Stomach smooth muscle (tissue), 2 donors: ENCODE data around the gene SUSD2.

Experiments
- H3K27ac ChIP-seq: one replicate; pipeline ENCODE4 v1.7.0; 2013; ENCODE audit warnings: mild to moderate bottlenecking, low read length, inconsistent platforms
- H3K27me3 ChIP-seq, 2 donors: one replicate each; pipeline ENCODE4 v1.7.0; 2013; ENCODE audit warnings: low read length in 2 of 2; ENCODE audit not compliant: insufficient read depth in 2 of 2, control insufficient read depth in 1 of 2
- H3K36me3 ChIP-seq, 2 donors: one replicate each; pipeline ENCODE4 v1.7.0; 2013; ENCODE audit warnings: low read length in 2 of 2; ENCODE audit not compliant: control insufficient read depth in 2 of 2, insufficient read depth in 2 of 2
- H3K4me1 ChIP-seq: one replicate; pipeline ENCODE4 v1.7.0; 2013; ENCODE audit warnings: low read length; ENCODE audit not compliant: control insufficient read depth, insufficient read depth
- H3K4me3 ChIP-seq, 2 donors: one replicate each; pipeline ENCODE4 v1.7.0; 2013; ENCODE audit warnings: low read length in 2 of 2
- H3K9ac ChIP-seq, 2 donors: one replicate each; pipeline ENCODE4 v1.7.0; 2013; ENCODE audit warnings: low read length in 2 of 2, mild to moderate bottlenecking in 1 of 2
- H3K9me3 ChIP-seq, 2 donors: one replicate each; pipeline ENCODE4 v1.7.0; 2013; ENCODE audit warnings: low read length in 2 of 2; ENCODE audit not compliant: control insufficient read depth in 2 of 2
- donor health status: healthy.
- donor health status: Pancreatic carcinoma.

The SUSD2 gene

GRCh38 chr22:24144056-24144777 is 37.1 kb upstream of the SUSD2 start:
- Histone ChIP-seq H3K4me1 (peaks cover 94% of the 10 kb centered on the region), H3K4me3 (no peak overlapping the region), H3K27me3 (no peaks in the 10 kb centered on the region), H3K27ac (peak overlapping the region; percentile 80), H3K9ac (no peak overlapping the region), H3K36me3 (no peaks in the 10 kb centered on the region), H3K9me3 (no peaks in the 10 kb centered on the region)

GRCh38 chr22:24144778-24145085 is 36.6 kb upstream of the SUSD2 start:
- H3K9me3 ChIP-seq = no peaks in the 10 kb centered on the region
- H3K4me1 ChIP-seq = peaks cover 94% of the 10 kb centered on the region
- no peaks in the 10 kb centered on the region for H3K27me3 ChIP-seq
- H3K27ac ChIP-seq = peak overlapping the region; percentile 80
- no peak overlapping the region for H3K9ac ChIP-seq
- no peak overlapping the region for H3K4me3 ChIP-seq
- H3K36me3 ChIP-seq = no peaks in the 10 kb centered on the region

GRCh38 chr22:24145446-24146193 is 35.7 kb upstream of the SUSD2 start:
- Histone ChIP-seq H3K4me3 (peak overlapping the region; percentile 37 to 58), H3K9me3 (no peaks in the 10 kb centered on the region), H3K4me1 (peaks cover 94% of the 10 kb centered on the region), H3K27ac (peak overlapping the region; percentile 80), H3K9ac (peak overlapping the region; percentile 20 to 42), H3K36me3 (no peaks in the 10 kb centered on the region), H3K27me3 (no peaks in the 10 kb centered on the region)

- H3K27me3 ChIP-seq = no peaks in the 10 kb centered on the region
- H3K4me1 ChIP-seq = peaks cover 92% of the 10 kb centered on the region
- peak overlapping the region; percentile 20 to 51 for H3K9ac ChIP-seq
- peak overlapping the region; percentile 37 to 58 for H3K4me3 ChIP-seq
- H3K9me3 ChIP-seq = no peaks in the 10 kb centered on the region
- H3K36me3 ChIP-seq = no peaks in the 10 kb centered on the region
- H3K27ac ChIP-seq = peak overlapping the region; percentile 80
Measured at GRCh38 chr22:24146194-24146616, 35.1 kb upstream of the SUSD2 start.

GRCh38 chr22:24146791-24147353 is 34.4 kb upstream of the SUSD2 start:
- H3K4me3 ChIP-seq = peak overlapping the region in 1 of 2 donors; percentile 58
- no peaks in the 10 kb centered on the region for H3K36me3 ChIP-seq
- H3K9me3 ChIP-seq = no peaks in the 10 kb centered on the region
- peak overlapping the region; percentile 80 for H3K27ac ChIP-seq
- H3K27me3 ChIP-seq = no peaks in the 10 kb centered on the region
- H3K9ac ChIP-seq = peak overlapping the region in 1 of 2 donors; percentile 42
- H3K4me1 ChIP-seq = peaks cover 87% of the 10 kb centered on the region

GRCh38 chr22:24147666-24148065 is 33.6 kb upstream of the SUSD2 start:
- Histone ChIP-seq H3K27ac (peak overlapping the region; percentile 87), H3K9ac (peak overlapping the region in 1 of 2 donors; percentile 36), H3K27me3 (no peaks in the 10 kb centered on the region), H3K36me3 (no peaks in the 10 kb centered on the region), H3K9me3 (no peaks in the 10 kb centered on the region), H3K4me1 (peaks cover 79% of the 10 kb centered on the region), H3K4me3 (peak overlapping the region in 1 of 2 donors; percentile 44)

GRCh38 chr22:24148266-24149197 is 32.8 kb upstream of the SUSD2 start:
- Histone ChIP-seq H3K9ac (peak overlapping the region in 1 of 2 donors; percentile 36), H3K4me3 (no peak overlapping the region), H3K4me1 (peaks cover 81% of the 10 kb centered on the region), H3K36me3 (no peaks in the 10 kb centered on the region), H3K27me3 (no peaks in the 10 kb centered on the region), H3K27ac (peak overlapping the region; percentile 87), H3K9me3 (no peaks in the 10 kb centered on the region)

- H3K9ac ChIP-seq = peak overlapping the region in 1 of 2 donors; percentile 29
- H3K4me3 ChIP-seq = no peak overlapping the region
- H3K4me1 ChIP-seq = peaks cover 81% of the 10 kb centered on the region
- H3K9me3 ChIP-seq = no peaks in the 10 kb centered on the region
- H3K36me3 ChIP-seq = no peaks in the 10 kb centered on the region
- peak overlapping the region; percentile 87 for H3K27ac ChIP-seq
- no peaks in the 10 kb centered on the region for H3K27me3 ChIP-seq
Measured at GRCh38 chr22:24149198-24149590, 32.1 kb upstream of the SUSD2 start.

- no peaks in the 10 kb centered on the region for H3K9me3 ChIP-seq
- no peak overlapping the region for H3K4me3 ChIP-seq
- H3K9ac ChIP-seq = peak overlapping the region in 1 of 2 donors; percentile 47
- no peak overlapping the region for H3K27ac ChIP-seq
- H3K36me3 ChIP-seq = no peaks in the 10 kb centered on the region
- H3K4me1 ChIP-seq = peaks cover 73% of the 10 kb centered on the region
- H3K27me3 ChIP-seq = no peaks in the 10 kb centered on the region
Measured at GRCh38 chr22:24153353-24153752, 27.9 kb upstream of the SUSD2 start.

- Histone ChIP-seq H3K4me1 (peaks cover 73% of the 10 kb centered on the region), H3K9me3 (no peaks in the 10 kb centered on the region), H3K27ac (no peak overlapping the region), H3K9ac (peak overlapping the region in 1 of 2 donors; percentile 47), H3K36me3 (no peaks in the 10 kb centered on the region), H3K4me3 (no peak overlapping the region), H3K27me3 (no peaks in the 10 kb centered on the region)
Measured at GRCh38 chr22:24153959-24154358, 27.3 kb upstream of the SUSD2 start.
